Measurements from ENCODE around the gene ACOT7.

DNA sequence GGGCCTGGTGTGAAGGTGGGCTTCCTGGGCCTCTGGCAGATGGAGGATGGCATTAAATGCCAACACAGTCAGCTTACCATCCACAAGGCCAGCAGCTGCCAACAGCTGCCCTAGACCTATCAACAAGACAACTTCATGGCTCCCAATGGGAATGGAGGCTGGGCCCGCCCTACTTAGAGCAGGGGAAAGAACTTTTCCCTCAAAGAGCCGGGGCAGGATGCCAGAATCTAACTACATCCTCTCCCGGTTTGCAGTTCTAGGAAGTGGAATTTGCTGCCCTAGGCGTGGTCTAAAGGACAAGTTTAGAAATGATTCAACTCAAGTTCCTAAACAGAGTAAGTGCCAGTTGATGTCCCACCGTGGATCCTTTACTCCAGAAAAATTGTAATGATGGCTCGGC, 170.9 kb downstream of the ACOT7 start:
- TF ChIP-seq, protein P1, sequence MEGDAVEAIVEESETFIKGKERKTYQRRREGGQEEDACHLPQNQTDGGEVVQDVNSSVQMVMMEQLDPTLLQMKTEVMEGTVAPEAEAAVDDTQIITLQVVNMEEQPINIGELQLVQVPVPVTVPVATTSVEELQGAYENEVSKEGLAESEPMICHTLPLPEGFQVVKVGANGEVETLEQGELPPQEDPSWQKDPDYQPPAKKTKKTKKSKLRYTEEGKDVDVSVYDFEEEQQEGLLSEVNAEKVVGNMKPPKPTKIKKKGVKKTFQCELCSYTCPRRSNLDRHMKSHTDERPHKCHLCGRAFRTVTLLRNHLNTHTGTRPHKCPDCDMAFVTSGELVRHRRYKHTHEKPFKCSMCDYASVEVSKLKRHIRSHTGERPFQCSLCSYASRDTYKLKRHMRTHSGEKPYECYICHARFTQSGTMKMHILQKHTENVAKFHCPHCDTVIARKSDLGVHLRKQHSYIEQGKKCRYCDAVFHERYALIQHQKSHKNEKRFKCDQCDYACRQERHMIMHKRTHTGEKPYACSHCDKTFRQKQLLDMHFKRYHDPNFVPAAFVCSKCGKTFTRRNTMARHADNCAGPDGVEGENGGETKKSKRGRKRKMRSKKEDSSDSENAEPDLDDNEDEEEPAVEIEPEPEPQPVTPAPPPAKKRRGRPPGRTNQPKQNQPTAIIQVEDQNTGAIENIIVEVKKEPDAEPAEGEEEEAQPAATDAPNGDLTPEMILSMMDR (IDR thresholded peaks at IDR 0.05; ENCODE audit: low read length): no peak
- TF ChIP-seq EZH2 (IDR thresholded peaks at IDR 0.05; ENCODE audit: borderline replicate concordance, low read length): no peak
